Coronary artery (tissue), 2 donors: ENCODE results near the gene RHOG.

ENCODE experiments used
- DNase-seq: peaks from one replicate; pipeline ENCODE4 v3.0.0-alpha.2; 2017; ENCODE audit warnings: low spot score
- H3K27ac ChIP-seq, 2 donors: fragments of 200-600 bp; sonication (generic); one replicate each; pipeline ENCODE4 v1.5.1; 2016 to 2019
- H3K4me3 ChIP-seq: fragments of 200-600 bp; sonication (generic); 2 replicates; pipeline ENCODE4 v1.5.1; 2016; ENCODE audit warnings: mild to moderate bottlenecking, moderate library complexity
- TF ChIP-seq, protein P1 (sequence below): fragments of 200-600 bp; sonication (generic); IDR thresholded peaks from one replicate; pipeline ENCODE4 v1.5.1; 2019; ENCODE audit warnings: antibody characterized with exemption

Gene RHOG

DNA sequence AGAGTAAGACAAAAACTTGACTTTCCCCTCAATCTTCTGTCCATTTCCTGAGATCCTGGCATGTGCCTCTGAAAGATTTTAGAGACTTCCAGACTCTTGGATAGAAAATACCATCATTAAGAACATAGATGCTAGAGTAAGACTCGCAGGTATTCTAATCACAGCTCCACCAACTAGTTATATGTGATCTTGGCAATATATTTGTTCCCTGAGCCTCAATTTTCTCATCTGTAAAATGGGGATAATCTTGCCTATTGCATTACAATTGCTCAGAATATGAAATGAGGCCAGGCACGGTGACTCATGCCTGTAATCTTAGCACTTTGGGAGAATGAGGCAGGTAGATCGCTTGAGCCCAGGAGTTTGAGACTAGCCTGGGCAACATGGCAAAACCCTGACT lies 10.7 kb downstream of the RHOG start:
- Histone ChIP-seq H3K27ac (no peak overlapping the region), H3K4me3 (no peak overlapping the region)
- DNase-seq, result no peak
- TF ChIP-seq, protein P1, sequence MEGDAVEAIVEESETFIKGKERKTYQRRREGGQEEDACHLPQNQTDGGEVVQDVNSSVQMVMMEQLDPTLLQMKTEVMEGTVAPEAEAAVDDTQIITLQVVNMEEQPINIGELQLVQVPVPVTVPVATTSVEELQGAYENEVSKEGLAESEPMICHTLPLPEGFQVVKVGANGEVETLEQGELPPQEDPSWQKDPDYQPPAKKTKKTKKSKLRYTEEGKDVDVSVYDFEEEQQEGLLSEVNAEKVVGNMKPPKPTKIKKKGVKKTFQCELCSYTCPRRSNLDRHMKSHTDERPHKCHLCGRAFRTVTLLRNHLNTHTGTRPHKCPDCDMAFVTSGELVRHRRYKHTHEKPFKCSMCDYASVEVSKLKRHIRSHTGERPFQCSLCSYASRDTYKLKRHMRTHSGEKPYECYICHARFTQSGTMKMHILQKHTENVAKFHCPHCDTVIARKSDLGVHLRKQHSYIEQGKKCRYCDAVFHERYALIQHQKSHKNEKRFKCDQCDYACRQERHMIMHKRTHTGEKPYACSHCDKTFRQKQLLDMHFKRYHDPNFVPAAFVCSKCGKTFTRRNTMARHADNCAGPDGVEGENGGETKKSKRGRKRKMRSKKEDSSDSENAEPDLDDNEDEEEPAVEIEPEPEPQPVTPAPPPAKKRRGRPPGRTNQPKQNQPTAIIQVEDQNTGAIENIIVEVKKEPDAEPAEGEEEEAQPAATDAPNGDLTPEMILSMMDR, result no peak

DNA sequence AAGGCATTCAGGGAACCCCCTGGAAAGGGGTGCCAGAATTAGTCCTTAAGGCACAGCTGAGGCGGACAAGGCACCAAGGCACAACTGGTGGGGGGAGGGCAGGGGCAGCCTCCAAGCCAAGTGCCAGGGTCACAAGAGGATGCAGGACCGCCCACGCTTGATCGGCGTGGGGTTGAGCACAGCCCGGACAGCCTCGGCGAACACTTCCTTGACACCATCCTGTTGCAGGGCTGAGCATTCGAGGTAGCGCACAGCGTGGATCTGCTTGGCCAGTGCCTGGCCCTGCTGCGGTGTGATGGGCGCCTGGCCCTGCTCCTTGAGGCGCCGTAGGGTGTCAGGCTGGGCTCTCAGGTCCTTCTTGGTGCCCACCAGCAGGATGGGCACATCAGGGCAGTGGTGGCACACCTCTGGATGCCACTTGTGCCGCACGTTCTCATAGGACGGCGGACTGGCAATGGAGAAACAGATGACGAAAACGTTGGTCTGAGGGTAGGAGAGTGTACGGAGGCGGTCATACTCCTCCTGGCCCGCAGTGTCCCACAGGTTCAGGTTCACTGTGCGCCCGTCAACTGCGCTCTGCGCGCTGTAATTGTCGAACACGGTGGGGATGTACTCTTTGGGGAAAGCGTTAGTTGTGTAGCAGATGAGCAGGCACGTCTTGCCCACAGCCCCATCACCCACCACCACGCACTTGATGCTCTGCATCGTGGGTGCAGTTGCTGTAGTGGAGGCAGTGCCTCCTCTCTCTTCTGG lies 13.1 kb downstream of the RHOG start:
- Histone ChIP-seq H3K4me3 (no peak overlapping the region), H3K27ac (no peak overlapping the region)
- DNase-seq, result no peak
- TF ChIP-seq, protein P1, result no peak

DNA sequence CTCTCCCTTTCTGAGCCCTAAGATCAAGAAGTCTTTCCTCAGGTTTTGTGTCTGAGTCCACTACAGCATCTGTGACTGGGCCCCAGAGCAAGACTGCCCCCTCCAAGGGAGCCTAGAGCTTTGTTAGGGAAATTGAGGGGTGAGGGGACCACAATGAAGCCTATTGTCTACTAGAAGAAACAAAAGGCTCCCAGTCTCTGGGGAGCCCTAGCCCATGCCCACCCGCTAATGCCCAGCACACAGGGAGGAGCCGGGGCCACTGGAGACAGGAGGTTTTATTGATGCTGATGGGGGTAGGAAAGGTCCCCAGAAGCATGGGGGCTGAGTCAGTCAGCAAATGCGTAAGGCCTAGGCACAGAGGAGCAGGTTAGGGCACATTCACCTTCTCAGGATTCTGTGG lies 14.0 kb downstream of the RHOG start:
- no peak for DNase-seq
- TF ChIP-seq, protein P1, result no peak
- Histone ChIP-seq H3K27ac (no peak overlapping the region), H3K4me3 (no peak overlapping the region)

DNA sequence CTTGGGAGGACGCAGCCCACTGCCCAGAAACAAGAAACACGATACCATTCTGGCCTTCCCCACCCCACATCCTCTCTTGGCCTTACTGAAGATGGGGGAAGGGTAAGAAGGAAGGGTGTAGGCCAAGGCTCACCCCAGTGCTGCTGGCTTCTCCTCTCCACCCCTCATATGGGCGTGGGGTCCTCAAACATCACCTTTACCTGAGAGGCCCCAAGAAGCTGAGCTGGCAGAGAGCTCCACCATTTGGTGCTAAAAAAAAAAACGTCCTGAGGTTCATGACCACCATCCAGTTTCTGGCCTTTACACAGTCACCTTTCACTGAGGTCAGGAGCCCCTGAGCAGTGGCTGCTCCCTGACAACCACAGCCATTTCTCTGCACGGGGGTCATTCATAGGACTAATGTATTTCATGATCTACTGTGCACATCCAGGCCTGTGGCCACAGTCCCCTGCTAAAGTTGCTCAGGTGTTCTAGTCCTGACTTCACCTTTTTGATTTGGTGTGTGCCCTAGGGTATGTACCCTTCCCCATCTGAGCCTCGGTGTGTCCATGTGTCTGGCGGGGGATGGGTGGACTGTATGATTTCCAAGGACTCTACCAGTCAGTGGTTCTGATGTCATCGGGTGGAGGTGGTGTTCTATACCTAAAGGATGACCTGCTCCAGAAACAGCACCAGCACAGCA lies 15.1 kb downstream of the RHOG start:
- no peak for DNase-seq
- TF ChIP-seq, protein P1, result no peak

DNA sequence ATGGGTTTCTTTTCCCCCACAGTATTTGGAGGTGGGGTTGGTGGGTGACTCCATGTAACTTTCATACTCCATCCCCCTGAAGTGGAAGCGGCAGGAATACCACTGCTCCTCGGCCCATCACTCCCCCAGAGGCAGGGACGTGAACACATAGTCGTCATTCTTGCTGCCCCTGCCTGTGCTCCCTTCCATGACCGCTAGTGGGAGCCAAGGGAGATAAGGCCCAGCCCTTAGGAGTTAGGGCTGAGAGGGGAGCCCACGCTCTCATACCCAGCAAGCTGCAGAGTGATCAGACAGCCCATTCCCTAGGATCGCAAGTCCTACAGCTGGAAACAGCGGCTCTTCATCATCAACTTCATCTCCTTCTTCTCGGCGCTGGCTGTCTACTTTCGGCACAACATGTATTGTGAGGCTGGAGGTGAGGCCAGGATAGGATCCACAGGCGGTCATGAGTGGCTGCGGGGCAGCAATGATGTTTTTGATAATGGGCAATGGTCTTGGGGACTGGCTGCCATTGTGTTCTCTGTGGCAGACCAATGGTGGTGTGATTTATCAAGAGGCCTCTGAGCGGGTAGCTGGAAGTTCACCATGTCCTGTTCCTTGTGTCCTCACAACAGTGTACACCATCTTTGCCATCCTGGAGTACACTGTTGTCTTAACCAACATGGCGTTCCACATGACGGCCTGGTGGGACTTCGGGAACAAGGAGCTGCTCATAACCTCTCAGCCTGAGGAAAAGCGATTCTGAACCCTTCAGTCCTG lies 15.9 kb downstream of the RHOG start:
- Histone ChIP-seq H3K27ac (no peak overlapping the region), H3K4me3 (no peak overlapping the region)
- TF ChIP-seq, protein P1, result no peak
- DNase-seq, result no peak

More for the DNA sequence above, 15.1 kb downstream of the RHOG start:
- no peak overlapping the region for H3K27ac ChIP-seq
- H3K4me3 ChIP-seq, result no peak overlapping the region

DNA sequence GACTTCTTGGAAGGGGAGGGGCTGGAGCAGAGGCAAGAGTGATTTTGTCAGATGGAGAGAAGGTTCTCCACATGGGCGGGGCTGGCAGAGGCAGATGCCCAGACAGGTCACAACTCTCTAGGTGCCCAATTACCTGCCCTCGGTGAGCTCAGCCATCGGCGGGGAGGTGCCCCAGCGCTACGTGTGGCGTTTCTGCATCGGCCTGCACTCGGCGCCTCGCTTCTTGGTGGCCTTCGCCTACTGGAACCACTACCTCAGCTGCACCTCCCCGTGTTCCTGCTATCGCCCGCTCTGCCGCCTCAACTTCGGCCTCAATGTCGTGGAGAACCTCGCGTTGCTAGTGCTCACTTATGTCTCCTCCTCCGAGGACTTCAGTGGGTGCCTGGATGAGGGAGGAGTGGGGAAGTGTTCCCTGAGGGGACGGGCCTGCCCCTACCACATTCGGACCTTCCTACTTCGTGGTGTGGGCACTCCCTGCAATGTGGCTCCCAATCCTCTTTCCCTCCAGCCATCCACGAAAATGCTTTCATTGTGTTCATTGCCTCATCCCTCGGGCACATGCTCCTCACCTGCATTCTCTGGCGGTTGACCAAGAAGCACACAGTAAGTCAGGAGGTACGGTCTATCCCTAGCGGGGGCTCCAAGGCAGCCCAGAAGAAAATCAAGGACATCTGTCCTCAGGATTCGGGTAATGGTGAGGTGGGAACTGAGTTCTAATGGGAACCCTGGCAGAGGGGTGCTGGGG lies 16.8 kb downstream of the RHOG start:
- DNase-seq, result no peak
- Histone ChIP-seq H3K27ac (no peak overlapping the region), H3K4me3 (no peak overlapping the region)
- TF ChIP-seq, protein P1, result no peak
